Measurements from ENCODE around the gene FMN1.
A peak's percentile ranks its signal among the peaks of the same experiment; 100 is the strongest.

FMN1 gene

GRCh38 chr15:33068511-33068990 is 126.0 kb downstream of the FMN1 start:
- Histone ChIP-seq H3K36me3 (ENCODE audit: control insufficient read depth in 4 of 4, insufficient read depth in 4 of 4, low read length in 3 of 4) (no peaks in the 10 kb centered on the region), H3K4me1 (ENCODE audit: control extremely low read depth in 1 of 4, control insufficient read depth in 4 of 4, insufficient read depth in 4 of 4, low read length in 3 of 4) (peaks cover 18 to 26% (median 25%) of the 10 kb centered on the region in 4 experiments), H3K4me3 (ENCODE audit: control insufficient read depth in 1 of 7, extremely low read depth in 1 of 7, insufficient read depth in 4 of 7, low read depth in 2 of 7, low read length in 6 of 7) (peak overlapping the region in 6 of 7 experiments; percentile 22 to 73 (median 62)), H3K27ac (ENCODE audit: insufficient read depth in 1 of 2, low read depth in 1 of 2, low read length in 2 of 2, poor library complexity in 1 of 2, severe bottlenecking in 2 of 2) (no peak overlapping the region), H3K27me3 (replicated peaks in 2 of 5; ENCODE audit: control insufficient read depth in 4 of 5, insufficient read depth in 5 of 5, low read length in 4 of 5) (peaks cover 0 to 35% (median 6%) of the 10 kb centered on the region in 5 experiments), H3K9me3 (ENCODE audit: control extremely low read depth in 1 of 5, control insufficient read depth in 4 of 5, insufficient read depth in 2 of 5, low read depth in 1 of 5, low read length in 4 of 5) (no peaks in the 10 kb centered on the region)
- DNase-seq: peak; percentile 17 to 80 (median 67)
- WGBS (ENCODE audit: insufficient coverage): 3% methylated on average over 8 of the region's 8 CpGs
- ChIA-PET CTCF (interaction anchor here (0.7 to 1.1 kb wide), 2 partner anchors 12 to 150 kb away, joined by 3 read pairs; no protein-coding TSS in a partner anchor), POLR2A (no interaction called here)

GRCh38 chr15:33068007-33068481 is 126.5 kb downstream of the FMN1 start:
- Histone ChIP-seq H3K27ac (ENCODE audit: insufficient read depth in 1 of 2, low read depth in 1 of 2, low read length in 2 of 2, poor library complexity in 1 of 2, severe bottlenecking in 2 of 2) (no peak overlapping the region), H3K4me1 (ENCODE audit: control extremely low read depth in 1 of 4, control insufficient read depth in 4 of 4, insufficient read depth in 4 of 4, low read length in 3 of 4) (peaks cover 18 to 26% (median 25%) of the 10 kb centered on the region in 4 experiments), H3K36me3 (ENCODE audit: control insufficient read depth in 4 of 4, insufficient read depth in 4 of 4, low read length in 3 of 4) (no peaks in the 10 kb centered on the region), H3K27me3 (replicated peaks in 2 of 5; ENCODE audit: control insufficient read depth in 4 of 5, insufficient read depth in 5 of 5, low read length in 4 of 5) (peaks cover 0 to 39% (median 6%) of the 10 kb centered on the region in 5 experiments), H3K9me3 (ENCODE audit: control extremely low read depth in 1 of 5, control insufficient read depth in 4 of 5, insufficient read depth in 2 of 5, low read depth in 1 of 5, low read length in 4 of 5) (no peaks in the 10 kb centered on the region), H3K4me3 (ENCODE audit: control insufficient read depth in 1 of 7, extremely low read depth in 1 of 7, insufficient read depth in 4 of 7, low read depth in 2 of 7, low read length in 6 of 7) (peak overlapping the region; percentile 9 to 73 (median 61))
- ChIA-PET CTCF (interaction anchor here (0.7 kb wide), 1 partner anchor 12 kb away, joined by 3 read pairs; no protein-coding TSS in a partner anchor), POLR2A (no interaction called here)
- WGBS (ENCODE audit: insufficient coverage): 17% methylated on average over 12 of the region's 14 CpGs
- peak; percentile 56 to 80 (median 72) for DNase-seq

- Histone ChIP-seq H3K27me3 (replicated peaks in 2 of 5; ENCODE audit: control insufficient read depth in 4 of 5, insufficient read depth in 5 of 5, low read length in 4 of 5) (peaks cover 0 to 42% (median 6%) of the 10 kb centered on the region in 5 experiments), H3K27ac (ENCODE audit: insufficient read depth in 1 of 2, low read depth in 1 of 2, low read length in 2 of 2, poor library complexity in 1 of 2, severe bottlenecking in 2 of 2) (no peak overlapping the region), H3K9me3 (ENCODE audit: control extremely low read depth in 1 of 5, control insufficient read depth in 4 of 5, insufficient read depth in 2 of 5, low read depth in 1 of 5, low read length in 4 of 5) (no peaks in the 10 kb centered on the region), H3K4me3 (ENCODE audit: control insufficient read depth in 1 of 7, extremely low read depth in 1 of 7, insufficient read depth in 4 of 7, low read depth in 2 of 7, low read length in 6 of 7) (peak overlapping the region in 6 of 7 experiments; percentile 22 to 73 (median 62)), H3K36me3 (ENCODE audit: control insufficient read depth in 4 of 4, insufficient read depth in 4 of 4, low read length in 3 of 4) (no peaks in the 10 kb centered on the region), H3K4me1 (ENCODE audit: control extremely low read depth in 1 of 4, control insufficient read depth in 4 of 4, insufficient read depth in 4 of 4, low read length in 3 of 4) (peaks cover 18 to 26% (median 25%) of the 10 kb centered on the region in 4 experiments)
- WGBS (ENCODE audit: insufficient coverage): 47% methylated on average over 9 of the region's 9 CpGs
- POLR2A ChIA-PET: no interaction called here
- CTCF ChIA-PET: no interaction called here
- no peak for DNase-seq
Measured at GRCh38 chr15:33067456-33067855, 127.1 kb downstream of the FMN1 start.

- Histone ChIP-seq H3K27ac (ENCODE audit: insufficient read depth in 1 of 2, low read depth in 1 of 2, low read length in 2 of 2, poor library complexity in 1 of 2, severe bottlenecking in 2 of 2) (no peak overlapping the region), H3K36me3 (ENCODE audit: control insufficient read depth in 4 of 4, insufficient read depth in 4 of 4, low read length in 3 of 4) (no peaks in the 10 kb centered on the region), H3K4me3 (ENCODE audit: control insufficient read depth in 1 of 7, extremely low read depth in 1 of 7, insufficient read depth in 4 of 7, low read depth in 2 of 7, low read length in 6 of 7) (no peak overlapping the region), H3K9me3 (ENCODE audit: control extremely low read depth in 1 of 5, control insufficient read depth in 4 of 5, insufficient read depth in 2 of 5, low read depth in 1 of 5, low read length in 4 of 5) (no peaks in the 10 kb centered on the region), H3K27me3 (replicated peaks in 2 of 5; ENCODE audit: control insufficient read depth in 4 of 5, insufficient read depth in 5 of 5, low read length in 4 of 5) (peaks cover 0 to 39% (median 4%) of the 10 kb centered on the region in 5 experiments), H3K4me1 (ENCODE audit: control extremely low read depth in 1 of 4, control insufficient read depth in 4 of 4, insufficient read depth in 4 of 4, low read length in 3 of 4) (peaks cover 18 to 26% (median 25%) of the 10 kb centered on the region in 4 experiments)
- ChIA-PET CTCF (no interaction called here), POLR2A (no interaction called here)
- WGBS (ENCODE audit: insufficient coverage): 95% methylated on average over 8 of the region's 8 CpGs
- DNase-seq: no peak
Measured at GRCh38 chr15:33066584-33066983, 127.9 kb downstream of the FMN1 start.

- H3K27me3 ChIP-seq (replicated peaks in 2 of 5; ENCODE audit: control insufficient read depth in 4 of 5, insufficient read depth in 5 of 5, low read length in 4 of 5): peaks cover 0 to 36% (median 4%) of the 10 kb centered on the region in 5 experiments
- 80% methylated on average over 1 of the region's 3 CpGs for WGBS (ENCODE audit: insufficient coverage)
- H3K27ac ChIP-seq (ENCODE audit: insufficient read depth in 1 of 2, low read depth in 1 of 2, low read length in 2 of 2, poor library complexity in 1 of 2, severe bottlenecking in 2 of 2): no peak overlapping the region
- ChIA-PET POLR2A (no interaction called here), CTCF (no interaction called here)
- H3K9me3 ChIP-seq (ENCODE audit: control extremely low read depth in 1 of 5, control insufficient read depth in 4 of 5, insufficient read depth in 2 of 5, low read depth in 1 of 5, low read length in 4 of 5): no peaks in the 10 kb centered on the region
- DNase-seq: no peak
- H3K4me1 ChIP-seq (ENCODE audit: control extremely low read depth in 1 of 4, control insufficient read depth in 4 of 4, insufficient read depth in 4 of 4, low read length in 3 of 4): peaks cover 18 to 26% (median 25%) of the 10 kb centered on the region in 4 experiments
- H3K4me3 ChIP-seq (ENCODE audit: control insufficient read depth in 1 of 7, extremely low read depth in 1 of 7, insufficient read depth in 4 of 7, low read depth in 2 of 7, low read length in 6 of 7): no peak overlapping the region
- H3K36me3 ChIP-seq (ENCODE audit: control insufficient read depth in 4 of 4, insufficient read depth in 4 of 4, low read length in 3 of 4): no peaks in the 10 kb centered on the region
Measured at GRCh38 chr15:33064878-33065277, 129.6 kb downstream of the FMN1 start.

- POLR2A ChIA-PET: no interaction called here
- WGBS (ENCODE audit: insufficient coverage): no CpG with 5 or more reads among the region's 3 CpGs
- DNase-seq: no peak
- Histone ChIP-seq H3K4me3 (ENCODE audit: control insufficient read depth in 1 of 7, extremely low read depth in 1 of 7, insufficient read depth in 4 of 7, low read depth in 2 of 7, low read length in 6 of 7) (no peak overlapping the region), H3K36me3 (ENCODE audit: control insufficient read depth in 4 of 4, insufficient read depth in 4 of 4, low read length in 3 of 4) (no peaks in the 10 kb centered on the region), H3K27ac (ENCODE audit: insufficient read depth in 1 of 2, low read depth in 1 of 2, low read length in 2 of 2, poor library complexity in 1 of 2, severe bottlenecking in 2 of 2) (no peak overlapping the region), H3K27me3 (replicated peaks in 2 of 5; ENCODE audit: control insufficient read depth in 4 of 5, insufficient read depth in 5 of 5, low read length in 4 of 5) (peaks cover 0 to 24% (median 0%) of the 10 kb centered on the region in 5 experiments), H3K4me1 (ENCODE audit: control extremely low read depth in 1 of 4, control insufficient read depth in 4 of 4, insufficient read depth in 4 of 4, low read length in 3 of 4) (no peaks in the 10 kb centered on the region), H3K9me3 (ENCODE audit: control extremely low read depth in 1 of 5, control insufficient read depth in 4 of 5, insufficient read depth in 2 of 5, low read depth in 1 of 5, low read length in 4 of 5) (no peaks in the 10 kb centered on the region)
- CTCF ChIA-PET: interaction anchor here (0.6 kb wide), 1 partner anchor 83 kb away, joined by 3 read pairs; no protein-coding TSS in a partner anchor
Measured at GRCh38 chr15:33059184-33059583, 135.3 kb downstream of the FMN1 start.

GRCh38 chr15:33057845-33058244 is 136.7 kb downstream of the FMN1 start:
- DNase-seq: no peak
- no peak overlapping the region for H3K27ac ChIP-seq (ENCODE audit: insufficient read depth in 1 of 2, low read depth in 1 of 2, low read length in 2 of 2, poor library complexity in 1 of 2, severe bottlenecking in 2 of 2)
- H3K36me3 ChIP-seq (ENCODE audit: control insufficient read depth in 4 of 4, insufficient read depth in 4 of 4, low read length in 3 of 4): no peaks in the 10 kb centered on the region
- no peaks in the 10 kb centered on the region for H3K9me3 ChIP-seq (ENCODE audit: control extremely low read depth in 1 of 5, control insufficient read depth in 4 of 5, insufficient read depth in 2 of 5, low read depth in 1 of 5, low read length in 4 of 5)
- H3K4me3 ChIP-seq (ENCODE audit: control insufficient read depth in 1 of 7, extremely low read depth in 1 of 7, insufficient read depth in 4 of 7, low read depth in 2 of 7, low read length in 6 of 7): no peak overlapping the region
- ChIA-PET CTCF (no interaction called here), POLR2A (no interaction called here)
- WGBS (ENCODE audit: insufficient coverage): 100% methylated on average over 4 of the region's 8 CpGs
- H3K27me3 ChIP-seq (replicated peaks in 2 of 5; ENCODE audit: control insufficient read depth in 4 of 5, insufficient read depth in 5 of 5, low read length in 4 of 5): peaks cover 0 to 12% (median 0%) of the 10 kb centered on the region in 5 experiments
- no peaks in the 10 kb centered on the region for H3K4me1 ChIP-seq (ENCODE audit: control extremely low read depth in 1 of 4, control insufficient read depth in 4 of 4, insufficient read depth in 4 of 4, low read length in 3 of 4)
